DOHH2 (cell line): ENCODE measurements around the gene MYO1B.

Experiments used
- CTCF ChIP-seq: fragments of 200-600 bp; sonication (generic); IDR thresholded peaks from one replicate; pipeline ENCODE4 v1.5.1; 2014; ENCODE audit warnings: antibody characterized with exemption, mild to moderate bottlenecking, low read depth, low read length; ENCODE audit not compliant: poor library complexity, severe bottlenecking
- EZH2phosphoT487 ChIP-seq: fragments of 200-600 bp; sonication (generic); IDR thresholded peaks from 2 replicates; pipeline ENCODE4 v1.6.1; 2017; ENCODE audit warnings: borderline replicate concordance, mild to moderate bottlenecking, antibody characterized with exemption, low read length, moderate library complexity, mixed read lengths

- TF ChIP-seq EZH2phosphoT487 (no peak), CTCF (no peak)
Measured at GRCh38 chr2:191304939-191305875, 60.0 kb downstream of the MYO1B start.
